SH-SY5Y (cell line): ENCODE results near the gene ARHGAP26.

ENCODE experiments used
- GATA2 ChIP-seq: IDR thresholded peaks from 2 replicates; pipeline ENCODE4 v1.6.1; 2011; ENCODE audit warnings: mild to moderate bottlenecking, low read depth, low read length
- GATA3 ChIP-seq: IDR thresholded peaks from 2 replicates; pipeline ENCODE4 v1.6.1; 2011; ENCODE audit warnings: low read depth, mild to moderate bottlenecking, low read length, moderate library complexity

GRCh38 chr5:142847898-142848790 lies 78.0 kb downstream of the ARHGAP26 start:
- TF ChIP-seq GATA3 (no peak), GATA2 (no peak)
